AG09309 (cell line): Measurements from ENCODE around the gene CPA5.

Source experiments
- DNase-seq: peaks from one replicate; pipeline ENCODE4 v3.0.0-alpha.2; 2010; ENCODE audit warnings: low read depth
- H3K4me3 ChIP-seq: 2 replicates; pipeline ENCODE4 v1.5.1; 2011; ENCODE audit warnings: mild to moderate bottlenecking, low read depth, low read length, moderate library complexity; ENCODE audit not compliant: control insufficient read depth
- CTCF ChIP-seq: IDR thresholded peaks from 2 replicates; pipeline ENCODE4 v1.5.1; 2011; ENCODE audit warnings: mild to moderate bottlenecking, low read depth, low read length, inconsistent platforms; ENCODE audit not compliant: insufficient read depth, control insufficient read depth; ENCODE audit errors: missing control alignments

The CPA5 gene

GRCh38 chr7:130386876-130387275, 42.3 kb downstream of the CPA5 start:
- DNase-seq: no peak
- TF ChIP-seq CTCF: no peak
- H3K4me3 ChIP-seq: no peak overlapping the region

DNA sequence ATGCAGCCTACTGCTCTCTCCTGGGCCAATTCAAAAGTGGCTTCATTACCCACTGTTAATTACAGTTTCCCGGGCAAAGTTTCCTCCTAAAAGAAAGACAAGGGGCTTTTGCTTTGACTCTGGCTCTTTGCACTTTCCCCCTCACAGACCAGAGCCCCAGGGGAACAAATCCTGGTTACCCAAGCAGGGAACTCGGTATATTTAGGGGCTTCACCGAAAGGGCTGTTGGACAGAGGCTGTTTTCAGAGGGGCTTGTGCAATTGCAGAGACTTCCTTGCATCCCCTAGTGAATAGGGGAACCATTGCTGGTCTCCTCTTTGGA, 42.7 kb downstream of the CPA5 start:
- DNase-seq: no peak
- H3K4me3 ChIP-seq: no peak overlapping the region
- no peak for TF ChIP-seq CTCF

DNA sequence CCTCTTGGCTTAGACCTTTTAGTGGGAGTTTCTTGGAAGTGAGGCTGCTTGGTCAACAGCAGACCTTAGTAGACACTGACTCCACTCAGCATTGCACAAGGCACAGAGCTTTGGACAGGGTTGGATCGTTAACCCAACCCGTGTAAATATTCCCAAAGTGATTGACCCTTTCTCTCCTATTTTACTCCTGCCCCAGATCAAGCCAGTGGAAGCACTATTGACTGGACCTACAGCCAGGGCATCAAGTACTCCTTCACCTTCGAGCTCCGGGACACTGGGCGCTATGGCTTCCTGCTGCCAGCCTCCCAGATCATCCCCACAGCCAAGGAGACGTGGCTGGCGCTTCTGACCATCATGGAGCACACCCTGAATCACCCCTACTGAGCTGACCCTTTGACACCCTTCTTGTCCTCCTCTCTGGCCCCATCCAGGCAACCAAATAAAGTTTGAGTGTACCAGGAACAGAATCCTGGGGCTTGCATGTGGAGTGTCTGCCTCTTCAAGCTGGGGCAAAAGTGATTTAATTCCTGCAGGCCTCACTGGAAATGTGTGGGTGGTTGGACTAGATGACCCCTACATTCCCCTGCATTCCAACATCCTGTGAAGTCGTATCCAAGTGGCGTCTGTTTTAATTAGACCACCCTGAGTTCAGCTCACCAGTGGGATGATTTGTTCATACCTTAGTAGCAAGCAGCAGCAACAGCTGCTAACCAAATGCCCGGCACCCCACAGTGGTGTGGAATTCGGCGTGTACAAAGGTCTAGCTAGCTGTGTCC, 43.2 kb downstream of the CPA5 start:
- DNase-seq: peak; percentile 50
- no peak overlapping the region for H3K4me3 ChIP-seq
- no peak for TF ChIP-seq CTCF

DNA sequence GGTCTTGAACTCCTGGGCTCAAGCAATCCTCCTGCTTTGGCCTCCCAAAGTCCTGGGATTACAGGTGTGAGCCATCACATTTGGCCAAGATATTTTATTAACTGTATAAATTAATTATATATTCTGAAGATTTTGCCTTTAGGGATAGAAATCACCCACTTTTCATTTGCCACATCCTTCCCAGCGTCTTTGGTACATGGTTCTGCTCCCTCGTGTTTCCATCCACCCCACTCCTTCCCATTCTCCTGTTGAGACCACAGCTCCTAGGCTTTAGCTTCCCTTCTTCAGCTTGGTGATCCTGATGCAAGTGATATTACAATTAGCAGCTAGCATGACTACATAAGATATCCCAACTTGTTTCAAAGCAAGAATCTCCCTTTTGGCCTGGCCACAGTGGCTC, 44.1 kb downstream of the CPA5 start:
- no peak overlapping the region for H3K4me3 ChIP-seq
- no peak for TF ChIP-seq CTCF
- DNase-seq: no peak

DNA sequence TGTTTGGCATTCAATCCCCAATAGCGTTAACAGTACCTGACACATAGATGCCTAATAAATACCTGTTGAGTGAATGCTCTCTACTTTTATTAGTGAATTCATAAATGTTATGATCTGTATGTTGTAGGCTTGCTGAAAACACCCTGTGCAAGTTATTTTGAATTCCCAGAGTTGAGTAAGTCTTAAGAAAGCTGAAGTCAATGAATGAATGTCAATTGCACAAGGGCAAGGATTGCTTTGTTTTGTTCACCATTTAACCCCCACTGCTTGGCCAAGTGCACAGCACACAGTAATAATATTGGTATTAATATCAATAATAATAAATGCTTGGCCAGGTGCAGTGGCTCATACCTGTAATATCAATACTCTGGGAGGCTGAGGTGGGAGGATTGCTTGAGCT, 45.9 kb downstream of the CPA5 start:
- TF ChIP-seq CTCF: no peak
- no peak for DNase-seq
- no peak overlapping the region for H3K4me3 ChIP-seq

DNA sequence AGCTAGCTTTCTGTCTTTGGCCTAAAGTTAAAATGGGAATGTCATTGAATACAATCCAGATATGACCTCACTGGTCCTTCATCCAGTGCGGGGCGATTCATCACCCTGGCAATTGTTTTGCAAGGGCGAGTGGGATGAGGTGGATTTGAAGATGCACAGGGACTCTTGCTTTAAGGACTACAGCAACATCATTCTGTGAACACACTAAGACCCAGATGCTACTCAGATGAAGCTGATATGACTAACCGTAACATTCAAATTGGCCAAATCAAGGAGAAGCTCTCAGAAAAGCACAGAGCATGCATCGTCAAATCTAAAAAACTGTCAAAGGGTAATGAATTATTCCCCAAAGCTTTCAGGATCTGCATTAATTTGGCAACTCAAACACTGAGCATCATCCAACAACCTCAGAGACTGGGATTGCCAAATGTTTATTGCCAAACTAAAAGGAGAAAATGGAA, 48.5 kb downstream of the CPA5 start:
- TF ChIP-seq CTCF: no peak
- no peak for DNase-seq
- H3K4me3 ChIP-seq: no peak overlapping the region

DNA sequence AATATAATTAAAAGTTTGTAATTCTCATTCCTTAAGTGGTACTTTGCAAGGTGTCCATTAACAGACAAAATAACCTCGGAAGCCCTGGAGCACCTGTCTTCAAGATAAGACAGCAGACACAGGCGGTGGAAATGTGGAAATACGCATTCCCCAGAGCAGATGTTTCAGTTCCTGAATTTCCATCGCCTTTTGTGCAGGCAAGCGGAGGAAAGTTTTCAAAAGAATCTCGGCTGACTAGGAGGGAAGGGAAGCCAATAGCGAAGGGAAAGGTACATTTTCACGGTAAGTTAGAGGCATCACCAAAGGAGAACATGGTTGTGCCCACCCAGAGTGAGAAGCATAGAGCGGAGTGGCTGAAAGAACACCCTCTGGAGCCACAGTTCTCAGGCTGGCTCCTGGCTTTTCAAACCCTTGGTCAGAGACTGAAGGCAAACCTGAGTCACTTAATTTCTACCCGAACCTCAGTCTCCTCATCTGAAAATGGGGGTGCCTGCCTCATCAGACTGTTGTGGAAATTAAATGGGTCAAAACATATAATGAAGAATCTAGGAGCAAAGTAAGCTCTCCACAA, 49.3 kb downstream of the CPA5 start:
- no peak for DNase-seq
- H3K4me3 ChIP-seq: no peak overlapping the region
- no peak for TF ChIP-seq CTCF
